Measurements from ENCODE around the gene IGF2BP2.

DNA sequence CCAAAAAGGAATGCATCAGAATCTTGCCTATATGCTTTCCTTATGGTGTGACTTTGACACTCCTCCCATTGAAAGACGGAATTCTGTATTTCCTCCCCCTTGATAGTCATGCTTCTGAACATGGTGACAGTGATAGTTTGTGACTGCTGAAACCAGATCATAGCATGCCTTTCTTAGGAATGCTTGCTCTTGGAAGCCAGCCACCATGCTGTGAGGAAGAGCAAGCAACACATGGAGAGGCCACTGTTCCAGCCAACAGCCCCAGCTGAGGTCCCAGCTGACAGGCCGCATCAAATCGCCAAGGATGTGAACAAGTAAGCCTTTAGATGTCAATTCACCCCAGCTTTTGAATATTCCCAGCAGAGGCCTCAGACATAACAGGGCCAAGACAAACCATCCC is 100.1 kb downstream of the IGF2BP2 start:
- TF ChIP-seq, protein P1, sequence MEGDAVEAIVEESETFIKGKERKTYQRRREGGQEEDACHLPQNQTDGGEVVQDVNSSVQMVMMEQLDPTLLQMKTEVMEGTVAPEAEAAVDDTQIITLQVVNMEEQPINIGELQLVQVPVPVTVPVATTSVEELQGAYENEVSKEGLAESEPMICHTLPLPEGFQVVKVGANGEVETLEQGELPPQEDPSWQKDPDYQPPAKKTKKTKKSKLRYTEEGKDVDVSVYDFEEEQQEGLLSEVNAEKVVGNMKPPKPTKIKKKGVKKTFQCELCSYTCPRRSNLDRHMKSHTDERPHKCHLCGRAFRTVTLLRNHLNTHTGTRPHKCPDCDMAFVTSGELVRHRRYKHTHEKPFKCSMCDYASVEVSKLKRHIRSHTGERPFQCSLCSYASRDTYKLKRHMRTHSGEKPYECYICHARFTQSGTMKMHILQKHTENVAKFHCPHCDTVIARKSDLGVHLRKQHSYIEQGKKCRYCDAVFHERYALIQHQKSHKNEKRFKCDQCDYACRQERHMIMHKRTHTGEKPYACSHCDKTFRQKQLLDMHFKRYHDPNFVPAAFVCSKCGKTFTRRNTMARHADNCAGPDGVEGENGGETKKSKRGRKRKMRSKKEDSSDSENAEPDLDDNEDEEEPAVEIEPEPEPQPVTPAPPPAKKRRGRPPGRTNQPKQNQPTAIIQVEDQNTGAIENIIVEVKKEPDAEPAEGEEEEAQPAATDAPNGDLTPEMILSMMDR (IDR thresholded peaks at IDR 0.05; ENCODE audit: control extremely low read depth in 1 of 3, insufficient read depth in 1 of 3, low read depth in 1 of 3, low read length in 3 of 3), result no peak
- no peak for TF ChIP-seq CEBPB (IDR thresholded peaks at IDR 0.05; ENCODE audit: low read depth, low read length)
- TF ChIP-seq RXRA (IDR thresholded peaks at IDR 0.05; ENCODE audit: insufficient read depth, low read depth, low read length), result no peak
- TF ChIP-seq, protein P2, sequence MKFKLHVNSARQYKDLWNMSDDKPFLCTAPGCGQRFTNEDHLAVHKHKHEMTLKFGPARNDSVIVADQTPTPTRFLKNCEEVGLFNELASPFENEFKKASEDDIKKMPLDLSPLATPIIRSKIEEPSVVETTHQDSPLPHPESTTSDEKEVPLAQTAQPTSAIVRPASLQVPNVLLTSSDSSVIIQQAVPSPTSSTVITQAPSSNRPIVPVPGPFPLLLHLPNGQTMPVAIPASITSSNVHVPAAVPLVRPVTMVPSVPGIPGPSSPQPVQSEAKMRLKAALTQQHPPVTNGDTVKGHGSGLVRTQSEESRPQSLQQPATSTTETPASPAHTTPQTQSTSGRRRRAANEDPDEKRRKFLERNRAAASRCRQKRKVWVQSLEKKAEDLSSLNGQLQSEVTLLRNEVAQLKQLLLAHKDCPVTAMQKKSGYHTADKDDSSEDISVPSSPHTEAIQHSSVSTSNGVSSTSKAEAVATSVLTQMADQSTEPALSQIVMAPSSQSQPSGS (IDR thresholded peaks at IDR 0.05; ENCODE audit: low read length), result no peak
- no peak for TF ChIP-seq BRCA1 (IDR thresholded peaks at IDR 0.05; ENCODE audit: low read depth, low read length)
- TF ChIP-seq, protein P3, sequence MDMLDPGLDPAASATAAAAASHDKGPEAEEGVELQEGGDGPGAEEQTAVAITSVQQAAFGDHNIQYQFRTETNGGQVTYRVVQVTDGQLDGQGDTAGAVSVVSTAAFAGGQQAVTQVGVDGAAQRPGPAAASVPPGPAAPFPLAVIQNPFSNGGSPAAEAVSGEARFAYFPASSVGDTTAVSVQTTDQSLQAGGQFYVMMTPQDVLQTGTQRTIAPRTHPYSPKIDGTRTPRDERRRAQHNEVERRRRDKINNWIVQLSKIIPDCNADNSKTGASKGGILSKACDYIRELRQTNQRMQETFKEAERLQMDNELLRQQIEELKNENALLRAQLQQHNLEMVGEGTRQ (IDR thresholded peaks at IDR 0.05; ENCODE audit: low read length), result no peak
- no peak for TF ChIP-seq POLR2A (IDR thresholded peaks at IDR 0.05; ENCODE audit: control extremely low read depth in 1 of 2, low read depth in 2 of 2, low read length in 2 of 2)
- TF ChIP-seq POLR2AphosphoS5 (IDR thresholded peaks at IDR 0.05; ENCODE audit: low read depth, low read length), result no peak
- no peak for TF ChIP-seq SRF (IDR thresholded peaks at IDR 0.05; ENCODE audit: low read depth, low read length)
- no peak for TF ChIP-seq FOSL1 (IDR thresholded peaks at IDR 0.05; ENCODE audit: insufficient read depth, low read depth, low read length)
- no peak for TF ChIP-seq SP2 (IDR thresholded peaks at IDR 0.05; ENCODE audit: low read length)

Data from H1 (cell line).